ENCODE measurements around the gene BCL11A. TPM values are rescaled to one million over a fixed set of nuclear protein-coding genes. Genes with fewer than 3 reads are reported as not detected.

Gene BCL11A
- polyA plus RNA-seq, 1 donor (not counting 4 experiments of a cell fraction or from before 2014, with no cell fraction given), result 5.0 TPM

DNA sequence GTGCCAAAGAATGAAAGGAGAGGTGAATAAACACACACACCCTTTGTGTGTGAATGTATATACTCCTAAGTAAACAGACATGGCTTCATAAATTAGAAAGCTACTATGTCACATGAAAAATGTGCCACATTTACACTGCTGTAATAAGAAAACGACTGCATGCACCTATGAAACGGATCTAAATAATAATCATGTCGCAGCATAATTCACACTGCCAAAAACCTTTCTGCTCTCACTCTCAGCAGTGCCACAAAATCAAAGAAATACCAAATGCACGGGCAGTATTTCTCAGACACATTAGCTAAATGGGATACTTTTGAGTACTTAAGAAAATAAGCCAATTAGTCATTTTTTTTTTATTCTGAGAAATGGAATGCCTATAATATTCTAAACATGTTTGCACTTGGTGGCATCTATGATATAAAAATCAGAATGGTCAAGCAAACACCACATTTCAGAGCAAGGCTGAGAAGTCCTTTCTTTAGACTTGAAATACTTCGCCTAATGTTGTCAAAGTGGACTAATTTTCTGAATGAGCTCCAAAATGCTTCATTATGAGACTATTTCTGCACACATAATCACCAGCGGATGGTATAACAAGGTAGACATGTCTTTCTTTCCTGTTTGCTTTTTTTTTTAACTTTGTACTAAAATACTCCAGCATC, 6.6 kb downstream of the BCL11A start:
- Histone ChIP-seq H3K4me3 (ENCODE audit: control insufficient read depth in 2 of 3, extremely low read depth in 1 of 3, insufficient read depth in 2 of 3, low read depth in 1 of 3, low read length in 3 of 3) (peak overlapping the region in 2 of 3 experiments; percentile 5 to 34), H3K4me1 (ENCODE audit: control insufficient read depth, extremely low read depth, insufficient read depth, low read length) (peaks cover 53% of the 10 kb centered on the region), H3K27ac (ENCODE audit: control insufficient read depth, insufficient read depth, low read length) (peak overlapping the region; percentile 78), H3K36me3 (ENCODE audit: control insufficient read depth in 2 of 2, extremely low read depth in 1 of 2, insufficient read depth in 2 of 2, low read length in 2 of 2) (peaks cover 0 to 3% of the 10 kb centered on the region in 2 experiments), H4K20me1 (ENCODE audit: control insufficient read depth, extremely low read depth, insufficient read depth, low read length) (no peaks in the 10 kb centered on the region), H3K9me3 (ENCODE audit: control insufficient read depth, low read depth, low read length) (no peaks in the 10 kb centered on the region), H3K79me2 (ENCODE audit: control insufficient read depth, insufficient read depth, low read length) (peaks cover 62% of the 10 kb centered on the region), H2AFZ (ENCODE audit: control insufficient read depth, low read length) (no peak overlapping the region), H3K4me2 (ENCODE audit: control insufficient read depth, extremely low read depth, insufficient read depth, low read depth, low read length) (peak overlapping the region; percentile 94), H3K9me1 (ENCODE audit: control insufficient read depth, extremely low read depth, insufficient read depth, low read length) (no peaks in the 10 kb centered on the region), H3K9ac (ENCODE audit: control insufficient read depth, extremely low read depth, insufficient read depth, low read length) (peak overlapping the region; percentile 66), H3K27me3 (ENCODE audit: control insufficient read depth, extremely low read depth, insufficient read depth, low read length) (no peaks in the 10 kb centered on the region)
- dilution Hi-C loops (cut with MboI; ENCODE audit: extremely low pct_ligation_motif_present, low sequenced_read_pairs), result no loop called here
- no peak for DNase-seq (ENCODE audit: low read depth, low spot score)
- TF ChIP-seq, protein P1, sequence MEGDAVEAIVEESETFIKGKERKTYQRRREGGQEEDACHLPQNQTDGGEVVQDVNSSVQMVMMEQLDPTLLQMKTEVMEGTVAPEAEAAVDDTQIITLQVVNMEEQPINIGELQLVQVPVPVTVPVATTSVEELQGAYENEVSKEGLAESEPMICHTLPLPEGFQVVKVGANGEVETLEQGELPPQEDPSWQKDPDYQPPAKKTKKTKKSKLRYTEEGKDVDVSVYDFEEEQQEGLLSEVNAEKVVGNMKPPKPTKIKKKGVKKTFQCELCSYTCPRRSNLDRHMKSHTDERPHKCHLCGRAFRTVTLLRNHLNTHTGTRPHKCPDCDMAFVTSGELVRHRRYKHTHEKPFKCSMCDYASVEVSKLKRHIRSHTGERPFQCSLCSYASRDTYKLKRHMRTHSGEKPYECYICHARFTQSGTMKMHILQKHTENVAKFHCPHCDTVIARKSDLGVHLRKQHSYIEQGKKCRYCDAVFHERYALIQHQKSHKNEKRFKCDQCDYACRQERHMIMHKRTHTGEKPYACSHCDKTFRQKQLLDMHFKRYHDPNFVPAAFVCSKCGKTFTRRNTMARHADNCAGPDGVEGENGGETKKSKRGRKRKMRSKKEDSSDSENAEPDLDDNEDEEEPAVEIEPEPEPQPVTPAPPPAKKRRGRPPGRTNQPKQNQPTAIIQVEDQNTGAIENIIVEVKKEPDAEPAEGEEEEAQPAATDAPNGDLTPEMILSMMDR (optimal IDR thresholded peaks at IDR 0.05 in 1 of 3, IDR thresholded peaks at IDR 0.05 in 1 of 3, conservative IDR thresholded peaks at IDR 0.05 in 1 of 3; ENCODE audit: extremely low read depth in 1 of 3, insufficient read depth in 2 of 3, low read length in 3 of 3), result no peak
- no peak for TF ChIP-seq EZH2 (IDR thresholded peaks at IDR 0.05; ENCODE audit: low read length)
- FAIRE-seq, result no peak

DNA sequence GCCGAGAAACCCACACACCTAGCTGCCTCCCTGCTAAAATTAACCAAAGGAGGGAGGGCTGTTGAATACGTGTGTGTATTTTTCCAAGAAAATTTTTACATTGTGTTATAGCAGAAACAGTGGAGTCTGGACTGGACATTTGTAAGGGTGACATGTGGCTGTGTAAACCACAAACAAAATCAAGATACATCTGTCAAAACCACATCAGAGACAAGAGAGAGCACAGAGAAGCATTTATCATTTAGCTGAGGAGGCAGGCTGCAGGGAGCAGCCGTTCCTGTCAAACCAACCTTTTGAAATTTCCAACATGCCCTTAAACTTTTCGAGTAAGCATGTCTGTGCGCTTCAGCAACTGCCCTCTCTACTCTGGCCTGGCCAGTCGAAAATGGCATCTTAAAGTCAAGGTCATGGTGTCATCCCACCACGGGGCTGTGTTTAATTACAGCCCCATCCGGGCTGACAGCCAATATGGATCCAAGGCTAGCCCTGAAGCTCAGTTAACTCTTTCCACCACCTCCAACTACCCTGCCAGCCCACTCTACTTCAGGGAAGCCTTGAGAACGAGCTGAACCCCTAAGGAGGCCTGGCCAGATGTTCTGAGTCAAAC, 8.4 kb downstream of the BCL11A start:
- Histone ChIP-seq H3K27ac (ENCODE audit: control insufficient read depth, insufficient read depth, low read length) (peak overlapping the region; percentile 78), H4K20me1 (ENCODE audit: control insufficient read depth, extremely low read depth, insufficient read depth, low read length) (no peaks in the 10 kb centered on the region), H3K79me2 (ENCODE audit: control insufficient read depth, insufficient read depth, low read length) (peaks cover 64% of the 10 kb centered on the region), H3K9me1 (ENCODE audit: control insufficient read depth, extremely low read depth, insufficient read depth, low read length) (no peaks in the 10 kb centered on the region), H3K27me3 (ENCODE audit: control insufficient read depth, extremely low read depth, insufficient read depth, low read length) (no peaks in the 10 kb centered on the region), H2AFZ (ENCODE audit: control insufficient read depth, low read length) (peak overlapping the region; percentile 14), H3K4me1 (ENCODE audit: control insufficient read depth, extremely low read depth, insufficient read depth, low read length) (peaks cover 61% of the 10 kb centered on the region), H3K9ac (ENCODE audit: control insufficient read depth, extremely low read depth, insufficient read depth, low read length) (peak overlapping the region; percentile 63), H3K4me2 (ENCODE audit: control insufficient read depth, extremely low read depth, insufficient read depth, low read depth, low read length) (peak overlapping the region; percentile 94), H3K36me3 (ENCODE audit: control insufficient read depth in 2 of 2, extremely low read depth in 1 of 2, insufficient read depth in 2 of 2, low read length in 2 of 2) (peaks cover 0 to 3% of the 10 kb centered on the region in 2 experiments), H3K4me3 (ENCODE audit: control insufficient read depth in 2 of 3, extremely low read depth in 1 of 3, insufficient read depth in 2 of 3, low read depth in 1 of 3, low read length in 3 of 3) (peak overlapping the region in 2 of 3 experiments; percentile 48 to 58), H3K9me3 (ENCODE audit: control insufficient read depth, low read depth, low read length) (no peaks in the 10 kb centered on the region)
- TF ChIP-seq EZH2 (IDR thresholded peaks at IDR 0.05; ENCODE audit: low read length), result no peak
- TF ChIP-seq, protein P1 (optimal IDR thresholded peaks at IDR 0.05 in 1 of 3, IDR thresholded peaks at IDR 0.05 in 1 of 3, conservative IDR thresholded peaks at IDR 0.05 in 1 of 3; ENCODE audit: extremely low read depth in 1 of 3, insufficient read depth in 2 of 3, low read length in 3 of 3), result no peak
- DNase-seq (ENCODE audit: low read depth, low spot score) (no peak), FAIRE-seq (peak; percentile 79)
- dilution Hi-C loops (cut with MboI; ENCODE audit: extremely low pct_ligation_motif_present, low sequenced_read_pairs), result no loop called here

All from keratinocyte (primary cell).